ENCODE results near the gene ORAI1. TPM values are rescaled to one million over a fixed set of nuclear protein-coding genes. Genes with fewer than 3 reads are reported as not detected.
"Not testable (repeated sequence)": the region's sequence is repeated elsewhere in the genome, so short reads cannot be mapped to it uniquely, and the experiment has no call there.

The ORAI1 gene
- total RNA-seq, 1 donor from 2014 or later: 11.5 TPM

DNA sequence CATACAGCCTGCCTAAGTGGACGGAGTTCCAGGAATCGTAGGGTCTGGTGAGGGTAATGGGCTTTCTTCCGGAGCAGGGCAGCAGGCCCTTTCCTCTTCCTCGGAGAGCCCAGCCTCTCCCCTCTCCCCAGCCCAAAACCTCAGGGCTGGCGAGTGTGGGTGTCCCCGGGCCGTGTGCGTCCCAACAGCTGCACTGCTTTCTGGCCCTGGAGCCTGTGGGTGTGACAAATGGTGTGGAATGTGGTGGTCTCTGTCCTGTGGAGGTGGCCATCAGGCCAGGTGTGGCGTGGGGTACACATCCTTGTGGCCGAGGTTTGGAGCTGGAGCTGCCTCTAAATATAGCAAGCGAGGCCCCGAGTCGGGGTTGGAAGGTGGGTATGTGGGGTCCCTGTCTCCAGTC, 8.5 kb downstream of the ORAI1 start:
- intact Hi-C loops (cut with DNase I): no loop called here
- no peak for ATAC-seq
- DNase-seq (ENCODE audit: missing footprints): no peak

DNA sequence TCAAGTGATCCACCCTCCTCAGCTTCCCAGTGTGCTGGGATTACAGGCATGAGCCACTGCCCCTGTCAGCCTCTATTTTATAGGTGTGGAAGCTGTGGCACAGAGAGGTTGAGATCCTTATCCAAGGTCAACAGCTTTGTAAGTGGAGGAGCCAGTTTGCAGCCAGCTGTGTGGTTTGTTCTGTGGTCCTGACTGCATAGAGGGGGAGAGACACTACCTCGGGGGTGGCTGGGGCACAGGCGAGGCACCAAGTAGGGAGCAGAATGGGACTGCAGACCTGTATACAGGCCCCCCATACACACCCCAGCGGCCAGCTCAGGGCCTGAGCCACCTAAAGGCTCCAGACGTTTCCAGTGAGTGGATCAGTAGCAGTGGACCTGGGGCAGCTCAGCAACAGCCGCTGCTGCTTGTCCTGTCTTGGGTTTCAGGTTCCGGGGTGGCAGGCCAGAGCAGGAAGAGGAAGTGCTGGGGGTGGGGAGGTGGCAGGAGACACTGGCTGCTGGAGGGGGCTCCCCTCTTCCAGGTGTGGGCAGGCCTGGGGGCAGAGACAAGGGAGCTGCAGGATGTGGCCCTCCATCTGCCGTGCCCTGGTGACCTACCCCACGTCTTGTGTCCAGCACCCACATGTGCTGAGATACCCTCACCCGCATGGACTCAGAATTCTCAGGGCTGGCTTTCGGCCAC, 11.0 kb downstream of the ORAI1 start:
- ATAC-seq (no peak), DNase-seq (ENCODE audit: missing footprints) (peak; percentile 73)
- intact Hi-C loops (cut with DNase I): no loop called here

DNA sequence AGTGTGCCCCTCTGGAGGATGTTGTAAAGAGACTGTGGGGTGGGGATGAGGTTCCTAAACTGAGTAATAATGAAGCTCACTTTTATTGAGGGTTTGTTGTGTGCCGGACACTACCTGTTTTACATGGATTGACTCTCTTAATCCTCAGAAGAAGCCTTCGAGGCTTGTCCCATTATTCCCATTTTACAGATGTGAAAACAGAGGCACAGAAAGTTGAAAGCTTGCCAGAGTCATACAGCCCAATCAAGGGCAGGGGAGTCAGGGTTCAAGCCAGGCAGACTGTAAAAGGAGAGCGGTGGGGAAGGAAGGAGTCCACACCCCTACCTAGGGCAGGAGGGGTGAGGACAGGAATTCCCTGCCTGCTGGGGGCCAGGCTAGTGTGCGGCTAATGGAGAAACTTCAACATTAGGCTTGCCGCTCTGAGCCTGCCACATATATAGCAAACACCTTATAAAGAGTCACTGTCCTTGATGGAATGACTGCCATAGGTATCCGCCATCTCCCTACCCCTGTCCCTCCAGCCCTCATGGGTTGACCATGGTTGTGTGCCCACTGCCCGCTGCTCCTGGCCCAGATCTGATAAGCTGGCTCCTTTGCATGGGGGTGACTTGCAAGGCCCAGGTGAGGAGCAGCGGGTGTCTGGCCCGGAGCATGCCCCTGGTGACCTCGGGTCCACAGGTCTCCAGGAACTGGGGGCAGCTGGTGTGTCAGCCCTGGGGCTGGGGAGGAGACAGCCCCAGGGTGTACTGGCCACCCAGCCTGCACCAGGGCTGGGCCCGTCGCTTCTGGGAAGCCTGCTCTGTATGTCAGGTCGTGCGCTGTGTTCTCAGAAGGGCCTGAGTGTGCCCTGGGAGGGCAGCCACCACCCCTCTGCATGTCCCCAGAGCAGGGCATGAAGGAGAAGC, 12.2 kb downstream of the ORAI1 start:
- ATAC-seq (no peak), DNase-seq (ENCODE audit: missing footprints) (no peak)
- intact Hi-C loops (cut with DNase I): no loop called here

DNA sequence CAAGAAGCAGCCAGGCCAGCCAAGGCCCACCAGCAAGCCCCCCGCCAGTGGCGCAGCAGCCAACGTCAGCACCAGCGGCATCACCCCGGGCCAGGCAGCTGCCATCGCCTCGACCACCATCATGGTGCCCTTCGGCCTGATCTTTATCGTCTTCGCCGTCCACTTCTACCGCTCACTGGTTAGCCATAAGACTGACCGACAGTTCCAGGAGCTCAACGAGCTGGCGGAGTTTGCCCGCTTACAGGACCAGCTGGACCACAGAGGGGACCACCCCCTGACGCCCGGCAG, 15.0 kb downstream of the ORAI1 start:
- ATAC-seq (no peak), DNase-seq (ENCODE audit: missing footprints) (no peak)
- intact Hi-C loops (cut with DNase I): no loop called here

DNA sequence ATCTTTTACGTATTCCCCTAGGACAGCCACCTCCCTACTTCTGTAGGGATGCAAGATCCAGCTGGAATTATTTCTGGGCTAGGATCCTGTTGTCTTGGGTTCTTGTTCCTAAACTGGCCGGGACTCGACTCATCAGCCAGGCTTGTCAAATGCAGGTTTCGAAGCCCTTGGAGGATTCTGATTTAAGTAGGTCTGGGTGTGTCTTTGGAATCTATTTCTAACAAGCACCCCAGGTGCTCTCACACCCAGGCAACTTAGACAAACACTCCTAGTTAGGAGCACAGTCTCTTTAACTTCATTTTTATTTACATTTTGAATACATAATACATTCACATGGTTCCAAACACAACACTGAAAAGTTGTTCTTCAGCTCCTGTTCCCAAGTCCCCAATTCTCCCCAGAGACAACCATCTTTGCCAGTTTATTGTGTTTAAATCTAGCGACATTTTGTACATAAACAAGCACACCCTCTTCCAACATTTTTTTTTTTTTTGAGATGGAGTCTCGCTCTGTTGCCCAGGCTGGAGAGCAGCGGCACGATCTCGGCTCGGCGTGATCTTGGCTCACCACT, 22.2 kb downstream of the ORAI1 start:
- DNase-seq (ENCODE audit: missing footprints) (no peak), ATAC-seq (no peak)
- intact Hi-C loops (cut with DNase I): no loop called here

DNA sequence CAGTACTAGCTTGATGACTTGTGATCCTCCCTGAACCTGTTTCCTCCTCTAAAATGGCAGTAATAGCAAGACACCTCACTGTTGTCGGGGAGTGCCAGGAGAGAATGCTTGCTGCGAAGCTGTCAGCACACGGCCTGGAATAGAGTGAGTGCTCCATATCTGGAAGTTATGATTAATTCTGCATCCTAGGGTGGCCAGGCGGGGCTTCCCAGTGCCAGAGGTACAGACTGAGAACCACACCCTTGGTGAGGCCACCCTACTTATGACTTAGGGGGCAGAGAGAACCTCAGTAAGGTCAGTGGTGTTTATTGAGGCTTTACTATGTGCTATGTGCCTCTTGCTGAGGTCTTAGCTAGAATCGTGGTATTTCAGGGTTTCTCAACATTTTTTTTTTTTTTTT, 23.0 kb downstream of the ORAI1 start:
- intact Hi-C loops (cut with DNase I): no loop called here
- ATAC-seq: no peak
- DNase-seq (ENCODE audit: missing footprints): no peak

DNA sequence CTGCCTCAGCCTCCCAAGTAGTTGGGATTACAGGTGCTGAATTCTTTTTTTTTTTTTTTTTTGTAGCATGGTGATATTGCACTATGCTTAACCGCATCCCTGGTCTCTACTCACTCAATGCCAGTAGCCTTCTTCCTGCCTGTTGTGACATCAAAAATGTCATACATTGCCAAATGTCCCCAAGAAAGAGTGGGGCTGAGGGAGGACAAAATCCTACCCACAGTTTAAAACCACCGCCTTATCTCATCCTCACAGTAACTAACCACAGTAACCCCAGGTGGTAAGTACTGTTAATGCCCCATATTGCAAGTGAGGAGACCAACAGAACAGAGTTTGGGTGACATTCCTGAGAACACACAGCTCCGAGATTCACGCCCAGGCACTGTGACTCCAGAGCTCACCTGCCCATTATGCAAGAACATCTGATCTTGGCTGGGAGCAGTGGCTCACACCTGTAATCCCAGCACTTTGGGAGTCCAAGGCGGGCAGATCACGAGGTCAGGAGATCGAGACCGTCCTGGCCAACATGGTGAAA, 23.6 kb downstream of the ORAI1 start:
- ATAC-seq: no peak
- intact Hi-C loops (cut with DNase I): no loop called here
- no peak for DNase-seq (ENCODE audit: missing footprints)

DNA sequence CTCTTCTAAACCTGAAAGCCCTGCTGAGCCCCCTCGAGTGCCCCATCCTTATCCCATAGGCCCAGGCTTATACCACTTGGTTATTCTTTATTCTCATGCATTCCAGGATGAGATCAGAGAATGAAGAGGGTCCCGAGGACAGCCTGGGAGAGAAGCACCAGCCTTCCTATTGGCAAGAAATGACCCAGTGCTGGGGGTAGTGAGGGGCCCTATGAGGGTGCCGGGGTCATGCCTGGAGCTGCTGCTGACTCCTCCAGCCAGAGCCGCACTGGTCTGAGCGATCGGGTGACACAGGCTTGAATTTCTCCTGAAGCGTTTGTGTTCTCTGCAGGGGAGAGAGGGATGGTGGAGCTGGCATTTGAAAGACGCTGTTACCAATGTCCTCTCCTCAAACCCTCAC, 25.0 kb downstream of the ORAI1 start:
- no peak for ATAC-seq
- no peak for DNase-seq (ENCODE audit: missing footprints)
- intact Hi-C loops (cut with DNase I): no loop called here

DNA sequence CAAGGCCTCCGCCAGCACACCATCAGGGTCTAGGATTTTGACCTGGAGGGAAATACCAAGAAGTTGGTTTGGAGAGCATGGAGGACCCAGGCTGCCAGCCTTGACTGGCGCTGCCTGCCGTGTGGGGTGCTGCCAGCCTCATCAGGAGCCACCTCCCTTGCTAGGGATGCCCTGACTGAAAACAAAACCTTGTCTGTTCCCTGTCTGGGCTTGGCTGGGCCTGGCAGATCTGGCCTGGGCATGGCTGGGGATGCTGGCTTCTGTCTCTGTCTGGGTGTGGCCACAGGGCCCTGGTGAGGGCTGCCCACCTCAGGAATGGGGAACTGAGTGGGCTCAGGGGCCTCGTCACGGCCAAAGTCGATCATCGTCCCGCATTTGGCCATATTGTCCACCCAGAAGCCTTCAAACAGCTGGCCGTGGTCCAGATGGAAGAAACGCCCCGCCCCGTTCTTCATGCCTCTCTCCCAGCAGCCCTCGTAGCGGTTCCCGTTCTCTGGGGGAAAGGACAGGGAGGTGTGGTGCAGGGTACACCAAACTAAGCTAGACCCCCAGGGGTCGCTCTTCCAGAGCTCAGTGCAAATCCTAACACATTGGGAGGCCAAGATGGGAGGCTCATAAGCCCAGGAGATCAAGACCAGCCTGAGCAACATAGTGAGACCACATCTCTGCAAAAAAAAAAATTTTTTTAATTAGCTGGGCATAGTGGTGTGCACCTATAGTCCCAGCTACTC, 26.6 kb downstream of the ORAI1 start:
- no peak for ATAC-seq
- intact Hi-C loops (cut with DNase I): no loop called here
- no peak for DNase-seq (ENCODE audit: missing footprints)

DNA sequence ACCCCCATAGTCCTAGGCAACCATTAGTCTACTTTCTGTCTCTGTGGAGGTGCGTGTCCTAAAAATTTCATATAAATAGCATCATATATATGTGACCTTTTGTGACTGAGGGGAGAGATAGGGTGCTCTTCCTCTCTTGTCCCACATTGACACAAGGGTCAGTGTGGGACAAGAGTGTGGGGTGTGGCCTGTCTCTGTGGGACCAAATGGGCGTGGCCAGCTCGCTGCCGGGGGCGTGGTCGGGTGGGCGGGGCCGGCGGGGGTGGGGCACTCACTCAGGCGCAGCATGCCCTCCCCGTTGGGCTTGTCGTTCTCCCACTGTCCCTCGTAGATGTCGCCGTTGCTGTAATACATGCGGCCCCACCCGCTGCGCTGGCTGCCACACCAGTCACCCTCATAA, 27.7 kb downstream of the ORAI1 start:
- intact Hi-C loops (cut with DNase I): no loop called here
- no peak for ATAC-seq
- DNase-seq (ENCODE audit: missing footprints): no peak

DNA sequence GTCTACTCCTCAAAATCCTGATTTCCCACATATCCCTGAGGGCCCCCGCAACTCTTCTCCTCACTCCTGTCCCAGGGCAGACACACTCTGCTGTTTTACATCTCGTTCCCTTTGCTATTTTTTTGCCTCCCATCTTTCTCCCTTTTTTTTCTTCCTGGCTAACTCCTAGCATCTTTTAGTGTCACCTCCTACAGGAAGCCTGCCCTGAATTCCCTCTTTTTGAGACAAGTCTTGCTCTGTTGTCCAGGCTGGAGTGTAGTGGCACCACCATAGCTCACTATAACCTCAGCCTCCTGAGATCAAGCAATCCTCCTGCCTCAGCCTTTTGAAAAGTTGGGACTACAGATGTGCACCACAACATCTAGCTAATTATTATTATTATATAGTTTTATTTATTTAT, 29.8 kb downstream of the ORAI1 start:
- ATAC-seq: no peak

DNA sequence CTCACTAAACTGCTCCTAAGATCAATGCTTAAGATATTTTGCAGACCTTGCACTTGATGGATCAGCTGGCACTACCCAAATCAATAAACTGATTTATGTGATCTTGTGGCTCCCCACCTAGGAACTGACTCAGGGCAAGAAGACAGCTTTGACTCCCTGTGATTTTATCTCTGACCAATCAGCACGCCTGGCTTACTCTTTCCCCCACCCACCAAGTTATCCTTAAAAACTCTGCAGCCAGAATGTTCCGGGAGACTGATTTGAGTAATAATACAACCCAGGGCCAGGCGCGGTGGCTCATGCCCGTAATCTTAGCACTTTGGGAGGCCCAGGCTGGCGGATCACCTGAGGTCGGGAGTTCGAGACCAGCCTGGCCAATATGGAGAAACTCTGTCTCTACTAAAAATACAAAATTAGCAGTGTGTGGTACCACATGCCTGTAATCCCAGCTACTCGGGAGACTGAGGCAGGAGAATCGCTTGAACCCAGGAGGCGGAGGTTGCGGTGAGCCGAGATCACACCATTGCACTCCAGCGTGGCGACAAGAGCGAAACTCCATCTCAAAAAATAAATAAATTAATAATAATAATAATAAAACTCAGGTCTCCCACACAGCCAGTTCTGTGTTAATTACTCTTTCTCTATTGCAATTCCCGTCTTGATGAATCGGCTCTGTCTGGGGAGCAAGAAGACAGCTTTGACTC, 31.1 kb downstream of the ORAI1 start:
- intact Hi-C loops (cut with DNase I): no loop called here
- no peak for ATAC-seq

More for the DNA sequence above, 29.8 kb downstream of the ORAI1 start:
- DNase-seq (ENCODE audit: missing footprints): no peak
- intact Hi-C loops (cut with DNase I): no loop called here

DNA sequence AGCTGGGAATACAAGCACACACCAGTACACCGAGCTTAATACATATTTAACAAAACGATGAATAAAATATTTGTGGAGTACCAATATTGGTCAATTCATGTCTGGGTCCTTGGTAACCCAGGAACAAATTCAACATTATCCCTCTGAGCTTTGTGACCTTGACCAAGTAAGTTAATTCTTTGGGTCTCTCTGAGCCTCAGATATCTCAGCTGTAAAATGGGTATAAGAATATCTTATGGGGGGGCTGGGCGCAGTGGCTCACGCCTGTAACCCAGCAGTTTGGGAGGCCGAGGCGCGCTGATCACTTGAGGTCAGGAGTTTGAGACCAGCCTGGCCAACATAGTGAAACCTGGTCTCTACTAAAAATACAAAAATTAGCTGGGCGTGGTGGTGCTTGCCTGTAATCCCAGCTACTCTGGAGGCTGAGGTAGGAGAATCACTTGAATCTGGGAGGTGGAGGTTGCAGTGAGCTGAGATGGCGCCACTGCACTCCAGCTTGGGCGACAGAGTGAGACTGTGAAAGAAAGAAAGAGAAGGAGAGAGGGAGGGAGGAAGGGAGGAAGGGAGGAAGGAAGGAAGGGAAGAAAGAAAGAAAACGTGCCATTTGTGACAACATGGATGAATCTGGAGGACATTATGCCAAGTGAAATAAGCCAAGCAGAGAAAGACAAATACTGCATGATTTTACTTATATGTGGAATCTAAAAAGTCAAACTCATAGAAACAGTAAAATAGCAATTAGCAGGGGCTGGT, 35.2 kb downstream of the ORAI1 start:
- ATAC-seq; intact Hi-C loops (cut with DNase I); DNase-seq (ENCODE audit: missing footprints): not testable (repeated sequence)

More for the DNA sequence above, 31.1 kb downstream of the ORAI1 start:
- DNase-seq (ENCODE audit: missing footprints): no peak

DNA sequence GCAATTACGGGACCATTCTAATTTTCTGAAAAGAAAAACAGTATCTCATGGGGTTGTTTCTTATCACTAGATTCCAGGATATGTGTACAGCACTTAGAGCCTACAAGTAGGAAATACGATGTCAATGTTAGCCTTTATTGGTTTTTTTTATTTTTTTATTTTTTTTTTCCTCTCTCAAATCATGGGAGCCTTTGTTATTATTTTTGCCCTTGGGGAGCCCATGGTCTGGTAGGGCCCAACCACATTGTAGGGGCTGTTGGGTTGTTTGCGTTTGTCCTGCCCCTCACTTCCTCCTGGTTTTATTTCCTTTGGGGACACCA, 37.2 kb downstream of the ORAI1 start:
- DNase-seq (ENCODE audit: missing footprints) (no peak), ATAC-seq (no peak)
- intact Hi-C loops (cut with DNase I): no loop called here

DNA sequence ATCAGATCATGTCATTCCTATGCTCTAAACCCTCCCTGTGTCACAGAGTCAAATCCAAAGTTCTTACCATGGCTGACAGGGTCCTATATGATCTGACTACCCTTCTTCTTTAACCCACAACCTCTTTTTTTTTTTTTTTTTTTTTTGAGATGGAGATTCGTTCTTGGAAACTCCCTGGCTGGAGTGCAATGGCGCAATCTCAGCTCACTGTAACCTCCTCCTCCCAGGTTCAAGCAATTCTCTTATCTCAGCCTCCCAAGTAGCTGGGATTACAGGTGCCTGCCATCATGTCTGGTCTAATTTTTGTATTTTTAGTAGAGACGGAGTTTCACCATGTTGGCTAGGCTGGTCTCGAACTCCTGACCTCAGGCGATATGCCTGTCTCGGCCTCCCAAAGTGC, 40.5 kb downstream of the ORAI1 start:
- intact Hi-C loops (cut with DNase I): loop anchor here (5.0 kb wide), 1 partner anchor 115 kb away; no protein-coding TSS in a partner anchor
- not testable (repeated sequence) for DNase-seq (ENCODE audit: missing footprints); ATAC-seq

DNA sequence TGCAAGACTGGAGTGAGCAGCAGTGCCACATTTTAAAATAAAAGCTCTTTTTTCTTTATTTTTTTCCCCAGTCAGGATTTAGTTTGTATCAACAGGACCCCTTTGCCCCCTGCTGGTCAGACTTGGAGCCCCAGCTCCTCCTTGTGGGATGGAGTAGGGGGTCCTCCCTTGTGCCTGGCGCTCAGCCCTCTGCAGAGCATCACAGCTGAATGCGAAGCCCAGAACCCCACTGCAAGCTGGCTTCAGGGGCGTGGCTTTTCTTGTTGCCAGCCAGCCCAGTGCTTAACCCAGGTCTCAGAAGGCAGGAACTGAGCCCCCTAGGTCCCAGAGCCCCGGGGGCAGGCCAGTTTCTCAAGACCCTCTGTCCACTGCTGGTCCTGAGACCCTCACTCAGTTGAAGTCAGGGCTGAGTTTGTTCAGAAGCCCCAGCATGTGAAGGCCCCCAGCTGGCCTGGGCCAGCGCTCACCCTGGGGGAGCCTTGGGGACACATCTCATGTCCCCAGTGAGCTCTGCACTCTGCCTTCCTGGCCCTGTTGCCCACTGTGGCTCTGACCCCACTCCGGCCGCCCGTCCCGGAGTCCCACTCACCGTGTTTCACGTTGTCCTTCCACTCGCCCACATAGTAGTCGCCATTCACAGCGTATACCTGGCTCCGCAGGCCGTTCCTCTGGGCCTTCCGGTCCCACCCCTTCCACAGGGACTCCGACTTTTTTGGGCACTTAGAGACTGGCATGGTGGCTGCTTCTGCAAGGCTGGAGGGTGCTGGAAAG, 42.6 kb downstream of the ORAI1 start:
- ATAC-seq: no peak
- no peak for DNase-seq (ENCODE audit: missing footprints)
- intact Hi-C loops (cut with DNase I): loop anchor here (5.0 kb wide), 1 partner anchor 117 kb away; no protein-coding TSS in a partner anchor

DNA sequence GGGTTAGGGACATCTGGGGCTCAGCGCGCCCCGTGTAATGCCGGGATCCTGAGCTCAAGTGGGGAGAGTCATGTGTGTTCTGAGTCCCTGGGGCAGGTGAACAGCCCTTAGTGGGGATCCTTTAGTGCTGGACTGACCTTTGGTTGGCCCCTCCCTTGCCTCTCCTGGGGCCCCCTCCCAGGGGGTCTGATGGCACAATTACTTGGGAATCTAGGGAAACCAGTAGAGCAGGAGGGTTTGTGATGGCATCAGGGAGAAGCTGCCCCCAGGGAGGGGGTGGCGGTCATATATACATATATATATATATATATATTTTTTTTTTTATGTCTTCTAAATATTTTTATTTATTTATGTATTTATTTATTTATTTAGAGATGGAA, 43.2 kb downstream of the ORAI1 start, which contains the start of gene MORN3:
Gene MORN3, minus strand, starts transcription at position 134 of the 380 bp plus-strand sequence. CDS start 171 bp downstream, outside the sequence.
- no peak for DNase-seq (ENCODE audit: missing footprints)
- intact Hi-C loops (cut with DNase I): loop anchor here (5.0 kb wide), 1 partner anchor 117 kb away; no protein-coding TSS in a partner anchor
- no peak for ATAC-seq
